Hippocampal formation (tissue), 2 donors: ENCODE measurements around the gene SYCE3.

ENCODE experiments used
- DNase-seq, 2 donors: peaks; one replicate each; lab custom pipeline; 2025; lab: John Stamatoyannopoulos, UW

The SYCE3 gene

DNA sequence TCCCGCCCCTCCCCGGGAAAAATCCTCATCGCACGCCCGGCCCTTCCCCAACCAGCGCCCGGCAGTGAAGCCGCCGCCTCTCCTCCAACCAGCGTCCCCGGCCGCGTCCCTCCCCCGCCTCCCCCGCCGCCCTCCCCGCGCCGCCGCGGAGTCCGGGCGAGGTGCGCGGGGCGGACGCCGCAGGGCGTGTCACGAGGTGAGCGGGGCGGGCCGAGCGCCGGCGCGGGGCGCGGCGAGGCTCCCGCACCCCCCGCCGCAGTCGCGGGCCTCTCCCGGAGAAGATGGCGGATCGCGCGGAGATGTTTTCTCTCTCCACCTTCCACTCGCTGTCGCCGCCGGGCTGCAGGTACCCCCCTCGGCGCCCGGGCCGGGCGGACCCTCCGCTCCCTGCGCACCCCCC is 37.8 kb upstream of the SYCE3 start, which contains the start of gene MAPK8IP2:
TSS of gene MAPK8IP2 (plus strand) at position 256 of the 400 bp plus-strand sequence. CDS start at position 282, 26 bp downstream.
- no peak for DNase-seq

DNA sequence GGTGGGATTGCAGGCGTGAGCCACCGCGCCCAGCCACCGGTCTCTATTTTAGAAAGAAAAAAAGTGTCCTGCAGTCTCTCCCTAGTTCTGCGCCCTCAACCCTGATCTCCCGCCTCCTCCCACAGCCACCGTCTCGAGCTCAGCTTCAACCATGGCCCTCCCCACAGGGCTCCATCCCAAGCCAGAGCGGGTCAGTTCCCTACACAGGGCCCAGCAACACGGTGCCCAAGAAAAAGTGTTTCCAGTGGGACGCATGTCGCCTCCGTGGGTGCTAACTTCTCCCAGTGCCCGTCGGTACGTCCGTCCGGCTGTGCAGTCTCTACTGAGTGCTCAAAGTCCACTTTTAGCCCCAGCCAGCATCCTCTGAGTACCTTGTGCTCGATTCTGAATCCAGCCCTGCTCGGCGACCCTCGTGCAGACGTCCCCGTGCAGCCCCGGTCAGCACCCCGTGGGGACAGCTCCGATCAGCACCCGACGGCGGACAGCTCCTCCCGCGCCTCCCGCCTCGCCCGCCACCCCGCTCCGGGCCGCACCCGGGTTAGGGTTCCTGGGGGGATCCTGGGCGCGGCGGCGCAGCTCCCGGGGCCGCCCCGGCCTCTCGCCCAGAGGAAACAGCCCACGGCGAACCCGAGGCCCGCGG is 37.2 kb upstream of the SYCE3 start:
- no peak for DNase-seq

- no peak for DNase-seq
Measured at GRCh38 chr22:50597097-50597496, 34.4 kb upstream of the SYCE3 start.

DNA sequence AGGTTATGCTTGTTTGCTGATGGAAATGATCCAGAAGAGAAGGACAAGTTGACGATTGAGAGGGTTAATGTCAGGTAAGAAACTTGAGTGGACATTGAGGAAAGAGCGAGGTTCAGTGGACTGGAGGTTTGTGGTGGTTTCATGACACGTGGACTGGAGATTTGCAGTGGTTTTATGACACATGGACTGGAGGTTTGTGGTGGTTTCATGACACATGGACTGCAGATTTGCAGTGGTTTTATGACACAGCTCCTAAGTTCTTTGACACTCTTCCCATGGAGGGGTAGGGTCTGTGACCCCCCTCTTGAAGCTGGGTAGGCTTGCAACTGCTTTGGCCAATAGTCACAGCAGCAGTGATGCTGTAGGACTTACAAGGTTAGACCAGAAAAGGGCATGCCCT is 32.5 kb upstream of the SYCE3 start:
- DNase-seq: no peak

DNA sequence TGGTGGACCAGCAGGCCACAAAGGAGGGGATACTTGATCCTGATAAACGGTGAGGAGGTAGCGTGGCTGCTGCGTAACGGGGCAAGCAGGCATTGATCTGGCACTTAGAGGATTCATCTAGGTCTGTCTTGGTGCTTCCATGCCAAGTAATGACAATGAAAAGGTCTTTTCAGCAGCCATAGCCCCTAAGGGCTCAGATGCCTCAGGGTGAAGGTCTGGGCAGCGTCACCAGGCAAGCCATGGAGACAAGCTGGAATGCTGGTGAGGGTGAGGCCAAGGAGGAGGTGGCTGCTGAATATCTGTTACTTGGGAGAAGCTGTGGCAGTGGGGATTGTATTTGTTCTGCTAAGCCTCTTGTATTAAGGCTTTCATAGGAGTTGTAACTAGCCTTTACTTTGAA is 24.7 kb upstream of the SYCE3 start:
- DNase-seq: no peak

DNA sequence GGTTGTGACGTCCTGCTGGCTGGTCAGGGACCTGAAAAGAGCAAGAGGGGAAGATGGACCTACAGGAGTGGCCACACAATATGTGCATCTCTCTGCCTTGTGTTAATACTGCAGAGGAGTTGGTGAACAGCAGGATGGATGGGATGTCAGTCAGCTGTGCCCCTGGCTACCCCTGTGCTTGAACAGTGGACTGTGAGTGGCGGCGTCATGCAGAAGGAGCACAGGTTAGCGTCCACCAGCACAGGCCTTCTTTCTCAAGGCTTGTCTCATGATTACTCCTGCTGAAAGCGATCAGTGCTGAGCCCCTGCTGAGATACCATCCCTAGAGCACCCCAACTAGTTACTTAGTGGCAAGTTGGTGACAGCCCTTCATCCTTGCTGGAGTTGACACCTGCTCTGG is 23.7 kb upstream of the SYCE3 start:
- DNase-seq: no peak

GRCh38 chr22:50585781-50586180 is 23.1 kb upstream of the SYCE3 start:
- no peak for DNase-seq

DNA sequence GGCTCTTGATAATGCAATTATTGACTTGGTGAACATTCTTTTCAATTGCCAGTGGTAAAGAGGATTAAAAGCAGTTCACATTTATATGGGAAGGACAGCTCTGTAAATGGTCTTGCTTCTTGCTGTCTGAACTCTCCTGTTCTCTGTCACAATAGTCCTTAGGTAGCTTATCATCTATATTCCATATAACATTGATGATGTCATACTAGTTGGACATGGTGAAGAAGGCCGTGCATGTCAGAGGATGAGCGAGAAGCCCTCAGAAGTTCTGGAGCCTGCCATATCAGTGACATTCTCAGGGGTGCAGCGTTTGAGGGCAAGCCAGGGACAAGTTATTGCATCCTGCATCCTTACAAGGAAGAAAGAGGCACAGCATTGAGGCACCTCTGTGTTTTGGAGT is 22.5 kb upstream of the SYCE3 start:
- DNase-seq: no peak

DNA sequence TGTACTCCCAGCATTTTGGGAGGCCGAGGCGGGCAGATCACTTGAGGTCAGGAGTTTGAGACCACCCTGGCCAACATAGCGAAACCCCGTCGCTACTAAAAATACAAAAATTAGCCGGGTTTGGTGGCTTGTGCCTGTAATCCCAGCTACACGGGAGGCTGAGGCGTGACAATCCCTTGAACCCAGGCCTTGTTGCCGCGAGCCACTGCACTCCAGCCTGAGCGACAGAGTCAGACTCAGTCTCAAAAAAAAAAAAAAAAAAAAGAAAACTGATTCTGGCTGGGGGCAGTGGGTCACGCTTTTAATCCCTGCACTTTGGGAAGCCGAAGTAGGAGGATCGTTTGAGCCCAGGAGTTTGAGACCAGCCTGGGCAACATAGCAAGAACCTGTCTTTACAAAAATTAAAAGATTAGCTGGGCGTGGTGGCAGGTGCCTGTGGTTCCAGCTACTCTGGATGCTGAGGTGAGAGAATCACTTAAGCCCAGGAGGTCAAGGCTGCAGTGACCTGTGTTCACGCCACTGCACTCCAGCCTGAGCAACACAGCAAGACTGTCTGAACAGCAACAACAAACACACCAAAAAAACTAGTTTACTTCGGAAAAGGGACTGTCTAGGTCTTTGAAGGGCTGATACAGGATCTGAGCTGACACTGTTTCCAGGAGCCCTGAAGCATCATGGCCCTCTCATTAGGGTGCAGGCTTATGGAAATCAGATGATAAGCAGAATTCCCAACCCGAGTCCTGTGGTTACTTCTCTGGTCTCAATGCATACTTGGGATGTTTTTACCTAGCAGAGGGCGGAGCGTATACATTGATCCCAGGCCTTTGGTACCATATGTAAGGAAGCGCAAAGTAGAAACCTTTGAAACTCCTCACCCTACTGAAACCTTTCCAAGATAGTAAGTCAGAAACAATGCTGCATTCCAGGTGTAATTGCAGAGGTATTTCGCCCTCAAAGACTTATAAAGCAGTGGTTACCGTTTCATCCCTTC is 21.7 kb upstream of the SYCE3 start:
- no peak for DNase-seq

DNA sequence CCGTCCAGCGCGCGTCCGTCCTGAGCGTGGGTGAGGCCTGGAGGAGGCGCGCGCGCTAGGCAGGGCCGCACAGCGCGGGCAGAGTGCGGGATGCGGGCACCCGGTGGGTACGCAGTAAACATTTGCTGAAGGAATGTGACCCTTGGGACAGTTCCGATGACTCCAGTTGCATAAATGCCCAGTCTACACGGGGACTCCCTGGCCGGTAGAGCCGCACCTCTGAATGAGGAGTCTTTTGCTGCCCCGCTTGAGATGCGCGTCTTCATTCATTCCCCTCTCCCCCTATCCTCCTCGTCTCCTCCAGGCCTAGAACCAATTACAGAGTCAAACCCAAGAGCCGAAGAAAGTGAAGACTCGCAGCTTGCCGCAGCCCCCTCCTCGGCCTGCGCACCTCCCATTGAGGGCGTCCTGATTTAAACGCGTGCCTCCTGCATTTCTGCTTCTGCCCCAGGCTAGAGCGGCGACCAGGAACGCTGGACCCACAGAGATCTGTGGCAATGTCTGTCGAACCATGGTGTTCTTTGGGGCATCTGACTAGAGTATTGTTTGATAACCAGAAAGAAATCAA is 20.7 kb upstream of the SYCE3 start:
- DNase-seq: no peak

GRCh38 chr22:50582493-50583293 is 20.0 kb upstream of the SYCE3 start, which contains the start of gene CHKB:
Gene CHKB, minus strand, starts transcription at chr22:50582849. Its CDS starts 68 bp downstream, at chr22:50582781.
- peak; percentile 99 for DNase-seq

GRCh38 chr22:50581950-50582492 is 19.3 kb upstream of the SYCE3 start:
- DNase-seq: no peak

DNA sequence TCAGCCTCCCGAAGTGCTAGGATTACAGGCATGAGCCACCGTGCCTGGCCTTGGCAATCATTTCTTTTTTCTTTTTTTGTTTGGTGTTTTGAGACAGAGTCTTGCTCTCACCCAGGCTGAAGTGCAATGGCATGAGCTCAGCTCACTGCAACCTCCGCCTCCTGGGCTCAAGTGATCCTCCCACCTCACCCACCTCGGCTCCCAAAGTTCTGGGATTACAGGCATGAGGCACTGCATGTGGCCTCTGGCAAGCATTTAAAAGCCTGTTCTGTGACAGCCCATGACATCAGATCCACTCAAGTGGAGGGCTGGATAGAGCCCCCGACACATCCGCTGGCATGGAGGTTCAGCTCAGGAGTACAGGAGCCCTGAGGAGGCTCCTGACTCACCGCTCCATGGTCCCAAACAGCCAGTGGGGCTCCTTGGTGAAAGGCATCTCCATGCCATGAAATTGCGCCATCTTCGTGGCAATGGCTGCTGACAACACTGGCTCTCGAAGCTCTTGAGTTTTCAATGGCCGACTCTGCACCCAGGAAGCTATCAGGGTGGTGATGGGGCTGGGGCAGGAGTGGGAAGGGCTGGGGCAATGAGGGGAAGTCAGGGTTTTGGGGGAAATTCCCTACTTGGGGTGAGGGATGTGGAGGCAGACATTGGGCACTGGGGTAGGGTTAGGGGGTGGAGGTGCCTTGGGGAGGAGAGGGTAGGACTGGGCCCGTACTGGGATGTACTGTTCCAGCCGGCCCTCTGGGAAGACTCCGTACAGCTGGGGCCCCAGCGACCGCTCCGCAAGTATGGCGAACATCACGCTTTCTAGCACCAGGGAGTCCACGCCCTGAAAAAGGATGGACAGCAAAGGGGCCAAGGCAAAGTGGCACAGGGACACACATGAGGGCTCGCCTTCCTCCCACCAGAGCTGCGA is 18.6 kb upstream of the SYCE3 start:
- DNase-seq: no peak

- no peak for DNase-seq
Measured at GRCh38 chr22:50579752-50580151, 17.0 kb upstream of the SYCE3 start.

DNA sequence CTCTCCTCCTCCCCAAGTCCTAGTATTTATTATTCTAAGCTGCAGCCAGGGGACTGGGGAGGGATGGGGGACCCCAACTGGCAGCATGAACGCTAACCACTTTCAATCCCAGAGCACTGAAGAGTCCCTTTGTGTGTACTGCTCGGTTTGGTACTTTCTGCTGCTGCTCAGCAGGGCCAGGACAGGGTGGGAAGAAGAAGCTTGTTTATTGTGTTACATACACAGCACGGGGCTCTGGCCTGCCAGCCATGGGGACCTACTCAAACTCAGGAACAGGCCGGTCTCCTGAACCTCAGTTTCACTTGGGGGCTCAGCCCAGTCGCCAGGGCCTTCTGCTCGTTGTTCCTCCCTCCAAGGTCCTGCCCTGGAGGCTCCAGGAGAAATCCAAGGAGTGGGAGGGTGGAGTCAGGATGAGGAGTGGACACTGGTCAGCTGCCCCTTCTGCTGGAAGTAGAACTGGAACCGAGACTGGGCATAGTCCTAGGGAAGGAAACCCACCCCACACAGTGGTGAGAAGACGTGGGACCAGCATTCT is 16.1 kb upstream of the SYCE3 start:
- no peak for DNase-seq

- DNase-seq: no peak
Measured at GRCh38 chr22:50577987-50578775, 15.5 kb upstream of the SYCE3 start, which contains the start of gene CPT1B. Gene CPT1B, minus strand, starts transcription at chr22:50578427. Its CDS starts 512 bp downstream, at chr22:50577915.

DNA sequence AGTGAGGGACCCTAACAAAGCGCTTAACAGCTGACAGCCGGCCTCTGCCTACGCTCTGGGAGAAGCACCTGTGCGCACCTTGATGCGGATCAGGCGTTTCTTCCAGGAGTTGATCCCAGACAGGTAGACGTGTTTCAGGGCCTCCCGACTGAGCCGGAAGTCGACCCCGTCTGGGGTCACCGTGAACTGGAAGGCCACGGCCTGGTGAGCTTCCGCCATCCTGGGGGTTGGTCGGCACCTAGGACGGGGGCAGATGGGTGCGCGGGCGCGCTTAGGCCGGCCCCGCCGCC is 14.9 kb upstream of the SYCE3 start:
- no peak for DNase-seq

DNA sequence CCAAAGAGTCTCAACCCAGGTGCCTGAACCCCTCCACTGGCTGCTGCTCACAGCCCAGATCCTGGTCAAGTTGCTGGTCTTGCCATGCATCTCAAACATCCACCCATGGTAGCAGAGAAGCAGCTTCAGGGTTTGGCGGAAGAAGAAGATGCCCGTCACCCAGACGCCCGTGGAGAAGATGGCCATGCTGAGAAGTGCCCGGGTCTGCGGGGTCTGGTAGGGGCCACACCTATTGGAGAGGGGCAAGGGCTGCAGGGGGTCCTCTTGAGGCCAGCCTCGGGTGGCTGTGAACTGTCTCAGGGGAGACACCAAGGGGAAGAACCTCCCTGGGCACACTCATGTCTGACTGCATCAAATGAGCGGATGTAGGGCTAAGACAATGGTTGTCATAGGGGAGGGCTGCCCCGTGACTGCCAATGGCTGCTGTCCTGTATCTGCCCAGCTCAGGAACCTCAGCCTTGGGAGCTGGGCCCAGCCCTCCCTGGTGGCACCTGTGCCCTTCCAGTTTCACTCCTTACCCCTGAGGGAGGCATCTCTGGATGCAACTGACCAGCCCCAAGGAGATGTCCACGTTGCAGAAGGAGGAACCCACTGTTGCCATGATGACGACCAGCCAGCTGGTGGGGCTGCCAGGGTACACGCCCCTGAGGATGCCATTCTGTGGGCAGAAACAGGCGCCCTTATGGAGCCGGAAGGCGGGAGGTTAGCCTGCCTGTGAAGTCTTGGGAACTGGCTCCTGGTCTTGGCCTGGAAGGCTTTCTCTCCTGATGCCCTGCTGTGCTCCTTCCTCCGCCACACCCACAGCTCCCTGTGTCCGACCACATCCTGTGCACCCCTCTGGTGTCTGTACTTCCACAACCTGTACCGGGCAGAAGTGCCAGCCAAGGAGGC is 14.3 kb upstream of the SYCE3 start:
- DNase-seq: no peak
